Lower leg skin (tissue), 4 donors: ENCODE data around the gene RND2. TPM values are rescaled to one million over a fixed set of nuclear protein-coding genes. Genes with fewer than 3 reads are reported as not detected.
"Not testable (repeated sequence)": the region's sequence is repeated elsewhere in the genome, so short reads cannot be mapped to it uniquely, and the experiment has no call there.

Source experiments
- DNase-seq, 2 donors: peaks; one replicate each; pipeline ENCODE4 v3.0.0-alpha.2; 2019; ENCODE audit warnings: low spot score in 2 of 2
- H3K4me3 ChIP-seq: fragments of 200-600 bp; sonication (generic); 2 replicates; pipeline ENCODE4 v1.5.1; 2017; ENCODE audit warnings: mild to moderate bottlenecking, low read depth; ENCODE audit not compliant: poor library complexity, severe bottlenecking
- POLR2A ChIP-seq, 2 donors: fragments of 450-650 bp; IDR thresholded peaks; one replicate each; pipeline ENCODE4 v1.6.1; 2016 to 2017; ENCODE audit warnings: antibody characterized with exemption in 2 of 2, mild to moderate bottlenecking in 1 of 2, moderate library complexity in 1 of 2
- WGBS, 2 donors: methylation state at CpG; one replicate each; pipeline ENCODE4 v1.1.5; 2018; 5-methylcytosine and 5-hydroxymethylcytosine counted together
- intact Hi-C: fragments of 100-400 bp; cut with DNase I; formaldehyde crosslinking; loops from one replicate; pipeline ENCODE4 v1.15.0; 2023; ENCODE audit warnings: low total_unique reads
- total RNA-seq, 4 donors: library from RNA; depleted of rRNA; stranded (reverse); fragments of >200 nt; gene quantifications; one replicate each; pipeline ENCODE4 v1.1.0, GENCODE V29; 2016
- TF ChIP-seq, protein P1 (sequence below), 3 donors: fragments of 450-650 bp; IDR thresholded peaks; one replicate each; pipeline ENCODE4 v1.5.1; 2016; ENCODE audit warnings: antibody characterized with exemption in 3 of 3, mild to moderate bottlenecking in 3 of 3, moderate library complexity in 2 of 3

RND2 gene, protein sequence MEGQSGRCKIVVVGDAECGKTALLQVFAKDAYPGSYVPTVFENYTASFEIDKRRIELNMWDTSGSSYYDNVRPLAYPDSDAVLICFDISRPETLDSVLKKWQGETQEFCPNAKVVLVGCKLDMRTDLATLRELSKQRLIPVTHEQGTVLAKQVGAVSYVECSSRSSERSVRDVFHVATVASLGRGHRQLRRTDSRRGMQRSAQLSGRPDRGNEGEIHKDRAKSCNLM
- total RNA-seq: 1 to 10 TPM in 2 of 4 donors, under 1 TPM in 2; 0.65 to 2.7 (median 1.0) TPM

DNA sequence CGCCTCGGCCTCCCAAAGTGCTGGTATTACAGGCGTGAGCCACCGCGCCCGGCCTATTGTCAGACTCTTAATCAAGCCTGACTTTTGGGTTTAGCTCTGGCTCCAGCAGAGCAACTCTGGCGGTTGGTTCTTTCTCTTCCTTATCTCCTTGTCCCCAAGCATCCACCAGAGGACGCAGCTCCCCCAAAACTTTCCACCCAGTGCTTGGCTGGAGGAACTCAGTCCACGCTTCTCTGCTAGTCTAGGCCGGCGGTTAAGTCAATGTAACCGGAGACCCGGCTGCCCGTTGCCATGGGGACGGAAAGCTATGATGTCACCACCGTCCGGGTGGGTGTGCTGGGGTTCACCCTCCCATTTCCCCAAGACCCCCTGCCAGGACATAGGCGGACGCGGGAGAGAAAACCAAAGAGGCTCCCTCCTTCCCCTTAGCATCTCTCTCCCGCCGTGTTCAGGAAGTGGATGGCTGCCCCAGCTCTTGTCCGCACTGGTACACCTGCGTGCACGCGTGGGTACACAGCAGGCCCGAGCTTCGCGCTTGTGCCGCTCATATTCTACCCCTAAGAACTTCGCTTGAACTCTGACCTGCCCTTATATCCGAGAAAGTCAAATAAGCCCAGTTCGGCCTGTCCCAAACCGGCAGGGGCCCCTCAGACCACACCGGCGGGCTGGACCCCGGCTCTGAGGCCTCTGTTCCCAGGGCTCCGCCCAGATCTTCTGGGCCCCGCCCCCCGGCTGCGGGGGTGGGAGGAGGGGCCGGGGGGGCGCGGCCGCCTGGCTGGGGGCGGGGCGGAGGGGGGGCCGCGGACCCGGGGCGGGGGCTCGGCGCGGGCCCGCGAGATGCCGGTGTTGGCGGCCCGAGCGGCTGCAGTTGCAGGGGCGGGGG lies at the start of gene RND2:
TSS of gene RND2 (plus strand) at position 825 of the 883 bp plus-strand sequence. CDS start 117 bp downstream, outside the sequence.
- no peak for TF ChIP-seq POLR2A (IDR thresholded peaks at IDR 0.05)
- TF ChIP-seq, protein P1, sequence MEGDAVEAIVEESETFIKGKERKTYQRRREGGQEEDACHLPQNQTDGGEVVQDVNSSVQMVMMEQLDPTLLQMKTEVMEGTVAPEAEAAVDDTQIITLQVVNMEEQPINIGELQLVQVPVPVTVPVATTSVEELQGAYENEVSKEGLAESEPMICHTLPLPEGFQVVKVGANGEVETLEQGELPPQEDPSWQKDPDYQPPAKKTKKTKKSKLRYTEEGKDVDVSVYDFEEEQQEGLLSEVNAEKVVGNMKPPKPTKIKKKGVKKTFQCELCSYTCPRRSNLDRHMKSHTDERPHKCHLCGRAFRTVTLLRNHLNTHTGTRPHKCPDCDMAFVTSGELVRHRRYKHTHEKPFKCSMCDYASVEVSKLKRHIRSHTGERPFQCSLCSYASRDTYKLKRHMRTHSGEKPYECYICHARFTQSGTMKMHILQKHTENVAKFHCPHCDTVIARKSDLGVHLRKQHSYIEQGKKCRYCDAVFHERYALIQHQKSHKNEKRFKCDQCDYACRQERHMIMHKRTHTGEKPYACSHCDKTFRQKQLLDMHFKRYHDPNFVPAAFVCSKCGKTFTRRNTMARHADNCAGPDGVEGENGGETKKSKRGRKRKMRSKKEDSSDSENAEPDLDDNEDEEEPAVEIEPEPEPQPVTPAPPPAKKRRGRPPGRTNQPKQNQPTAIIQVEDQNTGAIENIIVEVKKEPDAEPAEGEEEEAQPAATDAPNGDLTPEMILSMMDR (IDR thresholded peaks at IDR 0.05): peak in 1 of 3 donors; percentile 51
- peak; percentile 89 to 97 for DNase-seq
- intact Hi-C loops: loop anchor here (10.0 kb wide), 1 partner anchor 290 kb away; no protein-coding TSS in a partner anchor
- H3K4me3 ChIP-seq: peak within 1 kb of the TSS; percentile 27
- 0 to 1% methylated on average over 37 to 38 of the region's 61 CpGs for WGBS, 2 donors

DNA sequence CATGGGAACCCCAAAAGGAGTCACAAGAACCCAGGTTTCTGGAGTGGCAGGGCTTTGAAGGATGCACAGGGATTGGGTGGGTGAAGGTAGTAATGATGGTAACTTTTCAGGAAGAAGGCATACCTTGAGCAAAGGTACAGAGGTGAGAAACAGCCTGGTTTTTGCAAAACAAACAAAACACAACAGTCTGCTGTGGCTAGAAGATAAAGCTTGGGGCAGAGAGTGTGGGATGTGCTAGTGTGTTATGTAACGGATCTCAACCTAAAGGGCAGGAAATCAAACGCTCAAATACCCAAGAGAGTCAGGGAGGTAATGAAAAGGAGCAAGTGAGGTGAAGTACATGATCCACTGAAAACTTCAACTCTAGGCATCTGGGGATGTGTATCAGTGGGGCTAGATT lies 49.8 kb upstream of the RND2 start:
- no peak overlapping the region for H3K4me3 ChIP-seq
- no peak for DNase-seq
- intact Hi-C loops: no loop called here
- WGBS, 2 donors: 46 to 52% methylated on average over 2 of the region's 2 CpGs
- no peak for TF ChIP-seq POLR2A (IDR thresholded peaks at IDR 0.05)
- TF ChIP-seq, protein P1 (IDR thresholded peaks at IDR 0.05): no peak

DNA sequence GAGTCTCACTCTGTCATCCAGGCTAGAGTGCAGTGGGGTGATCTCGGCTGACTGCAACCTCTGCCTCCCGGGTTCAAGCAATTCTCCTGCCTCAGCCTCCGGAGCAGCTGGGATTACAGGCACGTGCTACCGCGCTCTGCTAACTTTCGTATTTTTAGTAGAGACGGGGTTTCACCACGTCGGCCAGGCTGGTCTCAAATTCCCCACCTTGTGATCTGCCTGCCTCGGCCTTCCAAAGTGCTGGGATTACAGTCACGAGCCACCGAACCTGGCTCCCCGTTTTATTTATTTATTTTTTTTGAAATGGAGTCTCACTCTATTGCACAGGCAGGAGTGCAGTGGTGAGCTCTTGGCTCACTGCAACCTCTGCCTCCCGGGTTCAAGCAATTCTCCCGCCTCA lies 49.3 kb upstream of the RND2 start:
- intact Hi-C loops, H3K4me3 ChIP-seq, DNase-seq: not testable (repeated sequence)
- 85 to 91% methylated on average over 16 of the region's 16 CpGs for WGBS, 2 donors

DNA sequence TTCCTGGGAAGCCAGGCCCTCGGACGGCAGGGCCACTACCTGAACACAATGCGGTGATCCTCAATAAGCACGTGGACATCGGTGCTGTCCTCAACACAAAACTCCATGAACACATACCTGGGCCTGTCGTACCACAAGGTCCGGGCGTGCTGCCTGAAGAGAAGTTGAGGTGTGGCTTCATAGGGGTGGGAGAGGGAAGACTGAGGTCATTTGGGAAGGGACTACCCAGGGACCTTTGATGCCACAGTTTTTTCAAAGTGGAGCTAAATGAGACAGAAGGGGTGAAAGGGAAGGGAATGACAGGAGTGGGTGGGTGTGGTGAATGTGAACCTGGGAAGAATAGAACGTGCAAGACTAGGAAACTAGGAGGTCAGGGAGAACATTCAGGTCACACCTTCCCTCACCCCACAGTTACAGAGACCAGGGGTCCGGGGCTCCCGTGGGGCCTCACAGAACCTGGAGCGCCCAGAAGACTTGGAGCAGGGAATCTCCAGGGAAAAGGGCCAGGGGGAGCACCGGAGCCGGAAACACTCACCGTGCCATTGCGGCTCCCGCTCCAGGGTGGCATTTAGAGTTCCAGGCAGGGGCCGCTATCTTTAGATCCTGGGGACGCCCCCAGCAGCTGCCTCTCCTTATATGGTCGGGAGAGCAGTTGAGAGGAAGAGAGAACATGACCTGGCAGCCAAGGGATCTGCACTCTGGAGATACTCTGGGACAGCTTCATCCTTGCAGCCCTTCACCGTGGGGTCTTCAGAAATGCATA lies 45.3 kb upstream of the RND2 start, which contains the start of gene PTGES3L:
TSS of gene PTGES3L (minus strand) at position 570 of the 763 bp plus-strand sequence. CDS start at position 543, 27 bp downstream.
- WGBS, 2 donors: 38% methylated on average over 21 of the region's 21 CpGs
- intact Hi-C loops: no loop called here
- H3K4me3 ChIP-seq: peak within 1 kb of the TSS; percentile 81
- DNase-seq: no peak
- no peak for TF ChIP-seq POLR2A (IDR thresholded peaks at IDR 0.05)
- TF ChIP-seq, protein P1 (IDR thresholded peaks at IDR 0.05): no peak

DNA sequence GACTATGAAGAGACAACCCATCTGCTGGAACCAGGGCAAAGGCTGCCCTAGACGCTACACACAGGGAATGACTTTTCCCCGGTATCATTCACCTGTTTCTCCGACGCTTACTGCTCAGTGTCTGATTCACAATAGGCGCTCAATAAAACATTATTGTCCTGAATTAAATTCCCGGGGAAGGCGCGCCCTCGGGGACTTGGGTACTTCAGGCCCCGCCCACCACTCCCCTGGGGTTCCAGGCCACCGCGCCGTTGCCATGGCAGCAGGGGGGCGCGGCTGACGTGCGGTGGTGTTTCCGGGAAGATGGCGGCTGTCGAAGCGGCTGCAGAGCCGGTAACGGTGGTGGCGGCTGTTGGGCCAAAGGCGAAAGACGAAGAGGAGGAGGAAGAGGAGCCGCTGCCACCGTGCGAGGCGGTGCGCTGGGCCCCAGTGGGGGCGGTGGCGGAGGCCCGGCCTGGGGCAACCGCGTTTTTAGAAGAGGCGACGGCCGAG lies 44.7 kb upstream of the RND2 start, which contains the start of gene RUNDC1:
TSS of gene RUNDC1 (plus strand) at position 292 of the 492 bp plus-strand sequence. CDS start at position 304, 12 bp downstream.
- peak; percentile 87 to 98 for DNase-seq
- whole genome bisulfite sequencing, 2 donors: 0% methylated on average over 39 of the region's 39 CpGs
- TF ChIP-seq POLR2A (IDR thresholded peaks at IDR 0.05): no peak
- TF ChIP-seq, protein P1 (IDR thresholded peaks at IDR 0.05): no peak
- H3K4me3 ChIP-seq: peak within 1 kb of the TSS; percentile 81
- intact Hi-C loops: no loop called here
